ENCODE data around the gene GRXCR2.
"Not testable (repeated sequence)": the region's sequence is repeated elsewhere in the genome, so short reads cannot be mapped to it uniquely, and the experiment has no call there.

The GRXCR2 gene

DNA sequence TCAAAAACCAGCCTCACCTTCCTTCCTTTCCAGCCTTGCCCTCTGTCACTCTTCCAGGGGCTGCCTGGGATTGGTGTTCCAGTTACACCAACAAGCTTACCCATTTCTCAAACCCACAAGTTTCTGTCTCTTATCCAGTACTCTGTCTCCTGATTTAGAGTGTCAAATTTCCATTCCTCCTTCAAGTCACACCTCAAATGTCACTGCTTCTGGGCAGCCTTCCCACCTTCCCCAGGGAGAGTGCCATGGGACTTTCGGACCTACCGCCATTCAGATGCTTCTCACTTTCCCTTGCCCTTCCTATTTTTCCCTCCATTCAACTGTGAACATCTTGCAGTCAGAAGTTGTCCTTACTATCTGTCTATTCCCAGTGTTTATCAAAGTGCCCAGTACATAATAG, 2.0 kb upstream of the GRXCR2 start:
- no peak for DNase-seq (ENCODE audit: low spot score)

GRCh38 chr5:145872486-145872885, 328 bp downstream of the GRXCR2 start:
- no peak for DNase-seq (ENCODE audit: low spot score)

DNA sequence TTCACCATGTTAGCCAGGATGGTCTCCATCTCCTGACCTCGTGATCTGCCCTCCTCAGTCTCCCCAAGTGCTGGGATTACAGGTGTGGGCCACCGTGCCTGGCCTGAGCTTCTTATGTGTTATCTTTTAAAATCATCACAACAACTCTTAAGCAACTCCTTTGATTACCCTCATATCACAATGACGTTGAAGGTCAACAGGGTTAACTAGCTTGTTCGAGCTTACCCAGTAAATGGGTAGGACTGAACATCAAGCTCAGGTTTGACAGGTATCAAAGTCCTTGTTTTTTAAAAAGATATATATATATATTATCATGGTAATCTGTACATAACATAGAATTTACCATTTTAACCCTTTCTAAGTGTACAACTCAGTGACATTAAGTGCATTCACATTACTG, 3.1 kb downstream of the GRXCR2 start:
- no peak for DNase-seq (ENCODE audit: low spot score)

- DNase-seq (ENCODE audit: low spot score), result no peak
These were observed 5.0 kb downstream of the GRXCR2 start for GRCh38 chr5:145867806-145868205.

DNA sequence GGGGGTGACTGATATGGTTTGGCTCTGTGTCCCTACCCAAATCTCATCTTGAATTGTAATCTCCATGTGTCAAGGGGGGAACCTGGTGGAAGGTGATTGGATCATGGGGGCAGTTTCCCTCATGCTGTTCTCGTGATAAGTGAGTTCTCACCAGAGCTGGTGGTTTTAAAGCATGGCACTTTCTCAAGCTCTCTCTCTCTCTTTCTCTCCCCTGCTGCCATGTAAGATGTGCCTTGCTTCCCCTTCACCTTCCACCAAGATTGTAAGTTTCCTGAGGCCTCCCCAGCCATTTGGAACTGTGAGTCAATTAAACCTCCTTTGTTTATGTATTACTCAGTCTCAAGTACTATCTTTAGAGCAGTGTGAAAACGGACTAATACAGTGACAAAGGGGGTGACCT, 8.4 kb downstream of the GRXCR2 start:
- DNase-seq (ENCODE audit: low spot score), result not testable (repeated sequence)

- no peak for DNase-seq (ENCODE audit: low spot score)
These were observed 9.8 kb downstream of the GRXCR2 start for GRCh38 chr5:145863003-145863402.

DNA sequence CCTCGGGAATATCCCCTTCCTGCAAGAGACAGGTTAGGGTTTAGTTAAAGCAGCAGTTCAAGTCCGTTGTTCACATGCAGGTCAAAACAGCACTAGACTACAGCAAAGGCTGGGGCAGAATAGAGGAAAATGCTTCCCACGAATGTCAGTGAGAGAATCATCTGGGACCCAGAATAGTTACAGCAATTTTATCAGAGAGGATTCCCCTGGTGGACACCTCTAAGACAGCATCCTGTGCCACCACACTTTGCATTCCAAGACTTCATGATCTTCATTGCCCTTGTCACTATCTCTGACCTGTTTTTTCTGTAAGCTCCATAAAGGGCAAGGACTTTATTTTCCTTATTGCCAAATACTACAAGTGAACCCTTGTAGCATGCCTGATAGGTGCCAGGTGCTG, 12.9 kb downstream of the GRXCR2 start:
- no peak for DNase-seq (ENCODE audit: low spot score)

- DNase-seq (ENCODE audit: low spot score), result no peak
These were observed 13.4 kb downstream of the GRXCR2 start for GRCh38 chr5:145859453-145859852.

GRCh38 chr5:145858959-145859358, 13.9 kb downstream of the GRXCR2 start:
- no peak for DNase-seq (ENCODE audit: low spot score)

- peak; percentile 67 for DNase-seq (ENCODE audit: low spot score)
These were observed 16.5 kb downstream of the GRXCR2 start for GRCh38 chr5:145856285-145856818.

DNA sequence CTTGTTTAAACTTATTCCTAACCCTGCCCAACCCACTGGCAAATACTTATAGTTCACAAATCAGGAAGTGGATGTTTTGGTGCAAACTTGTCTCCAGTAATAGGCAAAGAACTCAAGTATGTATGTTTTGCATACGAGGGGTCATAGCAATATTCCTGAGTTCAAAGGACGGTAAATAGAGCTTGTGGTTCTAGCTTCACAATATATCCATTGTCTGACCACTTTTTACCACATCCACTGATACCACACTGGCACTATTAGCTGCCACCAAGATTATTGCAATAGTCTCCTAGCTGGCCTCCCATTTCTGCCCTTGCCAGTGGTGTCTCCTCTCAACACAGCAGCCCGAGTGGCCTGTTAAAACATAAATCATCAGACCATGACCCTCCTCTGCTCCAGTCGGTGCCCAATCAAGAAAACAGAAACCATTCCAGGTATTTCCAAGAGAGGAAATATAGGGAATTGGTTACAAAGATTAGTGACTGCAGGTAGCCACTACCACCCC, 17.0 kb downstream of the GRXCR2 start:
- no peak for DNase-seq (ENCODE audit: low spot score)

GRCh38 chr5:145854651-145855258, 18.1 kb downstream of the GRXCR2 start:
- DNase-seq (ENCODE audit: low spot score), result no peak

DNA sequence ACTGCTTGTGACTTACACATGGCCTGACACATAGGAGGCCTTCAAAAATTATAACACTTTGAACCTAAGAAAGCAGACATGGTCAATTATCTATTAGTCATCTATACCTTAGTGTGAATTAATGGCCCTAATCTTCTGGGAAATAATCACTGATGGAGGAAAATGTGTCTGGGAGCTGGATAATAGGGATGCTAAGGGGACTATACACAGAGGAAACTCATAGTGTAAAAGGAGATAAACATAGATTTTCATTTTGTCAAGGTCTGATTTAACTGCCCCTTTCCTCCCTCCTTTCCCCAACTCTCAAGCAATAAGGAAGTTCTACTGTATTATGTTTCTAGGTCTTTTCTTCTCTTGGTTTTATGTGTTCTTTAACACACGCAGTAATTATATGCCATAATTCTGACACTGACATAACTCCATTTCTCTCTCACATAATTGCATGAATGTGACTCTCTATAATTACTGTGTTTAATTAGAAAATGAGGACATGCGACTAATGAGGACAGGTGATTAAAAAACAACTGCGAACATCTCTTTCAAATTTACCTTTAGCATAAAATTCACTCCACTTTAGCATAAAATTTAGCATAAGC, 18.9 kb downstream of the GRXCR2 start:
- no peak for DNase-seq (ENCODE audit: low spot score)

DNA sequence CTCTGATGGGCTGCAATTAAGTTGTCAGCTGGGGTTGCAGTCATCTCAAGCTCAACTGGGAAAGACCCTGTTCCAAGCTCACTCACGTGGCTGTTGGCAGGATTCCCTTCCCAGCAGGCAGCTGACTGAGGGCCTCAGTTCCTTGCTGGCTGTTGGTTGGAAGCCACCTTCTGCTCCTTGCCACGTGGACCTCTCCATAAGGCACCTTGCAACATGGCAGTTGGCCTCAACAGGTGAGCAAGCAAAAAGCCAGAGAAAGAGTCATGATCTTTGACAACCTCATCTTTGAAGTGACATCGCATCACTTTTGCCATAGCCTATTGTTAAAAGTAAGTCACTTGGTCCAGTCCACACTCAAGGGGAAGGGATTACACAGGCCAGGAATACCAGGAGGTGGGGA, 19.8 kb downstream of the GRXCR2 start:
- DNase-seq (ENCODE audit: low spot score), result no peak

GRCh38 chr5:145848854-145849253, 24.0 kb downstream of the GRXCR2 start:
- no peak for DNase-seq (ENCODE audit: low spot score)

GRCh38 chr5:145847499-145848497, 25.0 kb downstream of the GRXCR2 start:
- no peak for DNase-seq (ENCODE audit: low spot score)

- no peak for DNase-seq (ENCODE audit: low spot score)
These were observed 26.7 kb downstream of the GRXCR2 start for GRCh38 chr5:145846081-145846480.

GRCh38 chr5:145841299-145841698, 31.5 kb downstream of the GRXCR2 start:
- DNase-seq (ENCODE audit: low spot score), result no peak

DNA sequence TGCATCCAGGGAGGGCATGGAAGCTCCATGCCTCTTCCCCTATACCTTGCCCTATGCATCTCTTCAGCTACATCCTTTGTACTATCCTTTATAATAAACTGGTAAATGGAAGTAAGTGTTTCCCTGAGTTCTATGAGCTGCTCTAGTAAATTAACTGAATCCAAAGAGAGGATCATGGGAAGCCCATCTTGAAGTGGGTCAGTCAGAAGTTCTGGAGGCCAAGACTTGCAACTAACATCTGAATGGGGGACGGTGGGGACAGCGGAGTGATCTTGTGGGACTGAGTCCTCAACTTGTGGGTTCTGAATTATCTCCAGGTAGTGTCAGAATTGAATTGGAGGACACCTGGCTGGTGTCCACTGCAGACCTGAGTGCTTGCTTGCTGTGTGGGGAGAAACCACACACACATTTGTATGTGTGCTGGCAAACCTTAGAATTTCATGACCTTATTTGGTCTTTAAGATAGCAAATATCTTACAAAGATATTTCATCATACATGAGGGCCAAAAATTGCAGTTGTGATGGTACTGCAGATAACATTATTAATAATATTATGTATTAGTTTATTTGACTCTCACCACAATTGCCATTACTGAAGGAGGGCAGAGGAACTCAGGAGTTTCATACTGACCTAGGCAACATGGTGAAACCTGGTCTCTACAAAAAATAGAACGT, 32.2 kb downstream of the GRXCR2 start:
- no peak for DNase-seq (ENCODE audit: low spot score)

DNA sequence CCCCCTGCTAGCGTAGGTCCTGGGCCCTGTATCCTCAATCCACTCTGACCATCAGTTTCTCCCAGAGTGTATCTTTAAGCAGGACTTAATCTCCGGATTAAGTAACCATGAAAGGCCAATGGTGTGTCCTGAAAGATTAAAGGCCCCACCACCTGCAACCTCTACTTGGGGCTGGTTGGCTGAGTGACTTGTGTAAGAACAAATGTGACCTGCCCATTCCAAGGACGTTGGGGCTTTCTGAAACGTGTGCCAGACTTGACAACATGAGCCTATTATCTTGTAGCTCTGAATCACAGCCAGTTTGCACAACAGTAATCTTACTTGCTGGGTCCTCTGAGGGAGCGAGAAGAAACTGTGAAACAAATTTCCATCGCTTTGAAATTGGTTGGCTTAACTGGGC, 34.5 kb downstream of the GRXCR2 start:
- DNase-seq (ENCODE audit: low spot score), result no peak

DNA sequence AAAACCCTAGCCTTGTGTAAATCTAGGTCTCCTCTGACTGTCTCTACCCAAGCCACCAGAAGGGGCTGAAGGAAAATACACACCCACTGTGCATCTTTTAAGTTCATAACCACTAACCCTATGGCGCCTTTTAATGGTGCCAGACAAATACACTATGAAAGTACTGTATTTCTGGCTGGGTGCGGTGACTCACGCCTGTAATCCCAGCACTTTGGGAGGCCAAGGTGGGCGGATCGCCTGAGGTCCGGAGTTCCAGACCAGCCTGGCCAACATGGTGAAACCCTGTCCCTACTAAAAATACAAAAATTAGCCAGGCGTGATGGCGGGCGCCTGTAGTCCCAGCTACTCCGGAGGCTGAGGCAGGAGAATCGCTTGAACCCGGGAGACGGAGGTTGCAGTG, 36.6 kb downstream of the GRXCR2 start:
- not testable (repeated sequence) for DNase-seq (ENCODE audit: low spot score)

GRCh38 chr5:145835848-145836239, 37.0 kb downstream of the GRXCR2 start:
- no peak for DNase-seq (ENCODE audit: low spot score)
